Subcutaneous abdominal adipose tissue (tissue), 5 donors: ENCODE results near the gene PPL.

Source experiments
- H3K27ac ChIP-seq: one replicate; pipeline ENCODE4 v1.7.0; 2013; ENCODE audit warnings: low read depth, mild to moderate bottlenecking, inconsistent platforms, low read length, moderate library complexity
- H3K27me3 ChIP-seq, 5 donors: one replicate each; pipeline ENCODE4 v1.7.0; 2013; ENCODE audit warnings: low read length in 5 of 5, inconsistent platforms in 1 of 5; ENCODE audit not compliant: control insufficient read depth in 5 of 5, insufficient read depth in 4 of 5
- H3K36me3 ChIP-seq, 5 donors: one replicate each; pipeline ENCODE4 v1.7.0; 2013; ENCODE audit warnings: low read length in 5 of 5; ENCODE audit not compliant: control insufficient read depth in 5 of 5, insufficient read depth in 5 of 5
- H3K4me1 ChIP-seq, 5 donors: one replicate each; pipeline ENCODE4 v1.7.0; 2013; ENCODE audit warnings: low read length in 5 of 5, mild to moderate bottlenecking in 3 of 5, moderate library complexity in 1 of 5; ENCODE audit not compliant: control insufficient read depth in 5 of 5, insufficient read depth in 5 of 5
- H3K4me3 ChIP-seq, 5 donors: one replicate each; pipeline ENCODE4 v1.7.0; 2013; ENCODE audit warnings: low read length in 5 of 5, low read depth in 1 of 5
- H3K9ac ChIP-seq, 5 donors: one replicate each; pipeline ENCODE4 v1.7.0; 2013; ENCODE audit warnings: low read length in 5 of 5, mild to moderate bottlenecking in 4 of 5, moderate library complexity in 3 of 5
- H3K9me3 ChIP-seq, 5 donors: one replicate each; pipeline ENCODE4 v1.7.0; 2013; ENCODE audit warnings: low read length in 5 of 5; ENCODE audit not compliant: control insufficient read depth in 5 of 5
- donor health status: healthy.
- donor health status: healthy.
- donor health status: healthy.
- donor health status: healthy.
- donor health status: healthy.

PPL gene

GRCh38 chr16:4859190-4859899 lies 77.6 kb downstream of the PPL start:
- no peaks in the 10 kb centered on the region for H3K27me3 ChIP-seq
- no peaks in the 10 kb centered on the region for H3K9me3 ChIP-seq
- H3K36me3 ChIP-seq = peaks cover 34 to 78% (median 52%) of the 10 kb centered on the region in 5 donors
- no peak overlapping the region for H3K9ac ChIP-seq
- no peak overlapping the region for H3K4me3 ChIP-seq
- no peak overlapping the region for H3K27ac ChIP-seq
- peaks cover 0 to 28% (median 22%) of the 10 kb centered on the region in 5 donors for H3K4me1 ChIP-seq

- Histone ChIP-seq H3K9me3 (no peaks in the 10 kb centered on the region), H3K4me3 (no peak overlapping the region), H3K9ac (no peak overlapping the region), H3K27me3 (no peaks in the 10 kb centered on the region), H3K36me3 (peaks cover 27 to 70% (median 55%) of the 10 kb centered on the region in 5 donors), H3K27ac (peak overlapping the region; percentile 51), H3K4me1 (peaks cover 0 to 33% (median 29%) of the 10 kb centered on the region in 5 donors)
Observed at GRCh38 chr16:4855804-4856203, 81.1 kb downstream of the PPL start.

- H3K36me3 ChIP-seq = peaks cover 27 to 66% (median 50%) of the 10 kb centered on the region in 5 donors
- H3K4me3 ChIP-seq = no peak overlapping the region
- H3K27ac ChIP-seq = peak overlapping the region; percentile 51
Observed at GRCh38 chr16:4855371-4855770, 81.6 kb downstream of the PPL start.

GRCh38 chr16:4852221-4852872 lies 84.6 kb downstream of the PPL start:
- peak overlapping the region; percentile 50 for H3K27ac ChIP-seq
- H3K9ac ChIP-seq = peak overlapping the region in 1 of 5 donors; percentile 17
- no peak overlapping the region for H3K4me3 ChIP-seq
- peaks cover 0 to 60% (median 54%) of the 10 kb centered on the region in 5 donors for H3K4me1 ChIP-seq
- H3K36me3 ChIP-seq = peaks cover 9 to 36% (median 24%) of the 10 kb centered on the region in 5 donors
- H3K27me3 ChIP-seq = no peaks in the 10 kb centered on the region
- no peaks in the 10 kb centered on the region for H3K9me3 ChIP-seq

More at GRCh38 chr16:4855371-4855770, 81.6 kb downstream of the PPL start:
- Histone ChIP-seq H3K9me3 (no peaks in the 10 kb centered on the region), H3K9ac (no peak overlapping the region), H3K27me3 (no peaks in the 10 kb centered on the region), H3K4me1 (peaks cover 0 to 38% (median 33%) of the 10 kb centered on the region in 5 donors)

- Histone ChIP-seq H3K9me3 (no peaks in the 10 kb centered on the region), H3K4me1 (peaks cover 7 to 63% (median 59%) of the 10 kb centered on the region in 5 donors), H3K4me3 (peak overlapping the region in 2 of 5 donors; percentile 37 to 40), H3K9ac (peak overlapping the region in 4 of 5 donors; percentile 20 to 69 (median 46)), H3K27me3 (no peaks in the 10 kb centered on the region), H3K36me3 (peaks cover 3 to 22% (median 15%) of the 10 kb centered on the region in 5 donors), H3K27ac (peak overlapping the region; percentile 43)
Observed at GRCh38 chr16:4850211-4850610, 86.7 kb downstream of the PPL start.

- Histone ChIP-seq H3K4me3 (peak overlapping the region; percentile 80 to 89 (median 82)), H3K9me3 (no peaks in the 10 kb centered on the region), H3K9ac (peak overlapping the region; percentile 44 to 97 (median 90)), H3K36me3 (peaks cover 7 to 22% (median 18%) of the 10 kb centered on the region in 5 donors), H3K27me3 (no peaks in the 10 kb centered on the region), H3K4me1 (peaks cover 7 to 66% (median 59%) of the 10 kb centered on the region in 5 donors), H3K27ac (peak overlapping the region; percentile 96)
Observed at GRCh38 chr16:4847774-4848587, 89.0 kb downstream of the PPL start.

- peak within 1 kb of the TSS; percentile 81 to 89 (median 82) for H3K4me3 ChIP-seq
- H3K27ac ChIP-seq = peak within 1 kb of the TSS; percentile 96
- H3K36me3 ChIP-seq = peaks cover 7 to 25% (median 24%) of the 10 kb centered on the region in 5 donors
- no peaks in the 10 kb centered on the region for H3K27me3 ChIP-seq
- peaks cover 7 to 57% (median 51%) of the 10 kb centered on the region in 5 donors for H3K4me1 ChIP-seq
- H3K9me3 ChIP-seq = no peaks in the 10 kb centered on the region
- peak within 1 kb of the TSS; percentile 81 to 97 (median 96) for H3K9ac ChIP-seq
Observed at GRCh38 chr16:4846901-4847773, 89.8 kb downstream of the PPL start, which contains the start of the genes GLYR1 and UBN1. Gene GLYR1, minus strand, starts transcription at chr16:4847288. Its CDS starts 23 bp downstream, at chr16:4847265. Gene UBN1, plus strand, starts transcription at chr16:4847481. Its CDS starts 5,437 bp downstream, at chr16:4852918.

GRCh38 chr16:4846503-4846900 lies 90.4 kb downstream of the PPL start:
- H3K27ac ChIP-seq = peak overlapping the region; percentile 96
- peaks cover 9 to 32% (median 27%) of the 10 kb centered on the region in 5 donors for H3K36me3 ChIP-seq
- peak overlapping the region; percentile 81 to 97 (median 96) for H3K9ac ChIP-seq
- H3K9me3 ChIP-seq = no peaks in the 10 kb centered on the region
- peak overlapping the region; percentile 81 to 89 (median 82) for H3K4me3 ChIP-seq
- H3K27me3 ChIP-seq = no peaks in the 10 kb centered on the region
- peaks cover 7 to 51% (median 47%) of the 10 kb centered on the region in 5 donors for H3K4me1 ChIP-seq

- Histone ChIP-seq H3K4me3 (no peak overlapping the region), H3K9ac (no peak overlapping the region), H3K4me1 (peaks cover 3 to 11% (median 7%) of the 10 kb centered on the region in 5 donors), H3K36me3 (peaks cover 26 to 81% (median 72%) of the 10 kb centered on the region in 5 donors), H3K27me3 (no peaks in the 10 kb centered on the region), H3K27ac (no peak overlapping the region), H3K9me3 (no peaks in the 10 kb centered on the region)
Observed at GRCh38 chr16:4840984-4841383, 96.0 kb downstream of the PPL start.
